SK-N-MC (cell line): Measurements from ENCODE around the gene GCH1.

Experiments
- DNase-seq: peaks from one replicate; pipeline ENCODE4 v3.0.0-alpha.2; 2011; ENCODE audit warnings: low read depth, low spot score
- H3K27ac ChIP-seq: fragments of 200-600 bp; sonication (generic); 2 replicates; pipeline ENCODE4 v1.5.1; 2016; ENCODE audit warnings: mixed run types
- H3K36me3 ChIP-seq: fragments of 200-600 bp; sonication (generic); 2 replicates; pipeline ENCODE4 v1.6.1; 2017; ENCODE audit warnings: antibody characterized with exemption, low read length, mixed read lengths; ENCODE audit not compliant: insufficient read depth
- H3K4me3 ChIP-seq: fragments of 200-600 bp; sonication (generic); 2 replicates; pipeline ENCODE4 v1.5.1; 2016
- H3K9ac ChIP-seq: fragments of 200-600 bp; sonication (generic); 2 replicates; pipeline ENCODE4 v1.8.0; 2017; ENCODE audit warnings: mixed run types, mixed read lengths; ENCODE audit not compliant: insufficient read length
- H3K9me3 ChIP-seq: fragments of 200-600 bp; sonication (generic); 2 replicates; pipeline ENCODE4 v1.6.1; 2017; ENCODE audit warnings: low read depth, mild to moderate bottlenecking, antibody characterized with exemption, low read length, moderate library complexity, mixed read lengths
- EZH2 ChIP-seq: fragments of 200-600 bp; sonication (generic); IDR thresholded peaks from one replicate; pipeline ENCODE4 v1.6.1; 2017; ENCODE audit warnings: antibody characterized with exemption
- FOXP2 ChIP-seq: optimal IDR thresholded peaks from 2 replicates; pipeline ENCODE3; 2011; ENCODE audit warnings: mild to moderate bottlenecking, moderate library complexity; ENCODE audit not compliant: insufficient read depth; ENCODE audit errors: extremely low read length, control extremely low read depth
- POLR2AphosphoS5 ChIP-seq: IDR thresholded peaks from 2 replicates; pipeline ENCODE4 v1.6.1; 2012; ENCODE audit warnings: mild to moderate bottlenecking, low read depth, low read length, borderline replicate concordance

GCH1 gene

DNA sequence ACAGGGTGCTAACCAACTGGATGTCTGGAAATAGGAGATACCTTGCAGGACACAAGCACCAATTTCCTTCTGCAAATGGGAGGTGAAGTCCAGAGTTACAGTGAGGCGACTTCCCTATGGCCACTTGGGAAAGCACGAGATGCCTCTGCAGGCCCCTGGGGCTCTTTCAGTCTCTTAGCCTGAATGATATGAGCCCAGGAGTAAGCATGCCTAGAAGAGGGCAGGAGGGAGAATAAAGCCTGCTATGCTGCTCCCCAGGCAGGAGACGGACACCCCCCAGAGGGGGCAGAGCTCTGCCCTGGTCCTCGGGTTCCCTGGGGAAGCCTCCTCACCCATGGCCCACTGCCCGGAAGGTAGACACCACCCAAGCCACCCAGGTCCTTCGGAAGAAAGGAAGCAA, 105.1 kb downstream of the GCH1 start:
- H3K9ac ChIP-seq = no peak overlapping the region
- TF ChIP-seq FOXP2 (no peak), POLR2AphosphoS5 (no peak), EZH2 (no peak)
- no peak for DNase-seq

DNA sequence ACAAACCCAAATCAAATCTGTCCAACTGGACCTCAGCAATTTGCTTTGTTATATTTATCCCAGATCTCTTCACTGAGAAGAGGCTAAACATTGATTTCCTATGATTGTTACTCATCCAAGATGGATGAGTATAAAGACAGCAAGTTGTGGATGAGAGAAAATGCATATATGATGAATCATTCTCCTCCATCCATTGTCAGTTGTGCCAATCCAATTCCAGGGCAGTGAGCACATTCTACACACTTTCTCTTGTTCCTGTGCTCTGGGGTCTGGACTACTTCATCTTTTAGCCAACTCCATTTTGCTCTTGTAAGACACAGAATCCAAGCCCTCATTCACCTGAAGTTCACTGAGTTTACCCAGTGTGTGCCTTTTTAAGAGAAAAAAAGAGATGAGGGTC, 105.7 kb downstream of the GCH1 start:
- TF ChIP-seq POLR2AphosphoS5 = no peak
- no peak for TF ChIP-seq EZH2
- no peak for TF ChIP-seq FOXP2
- no peak overlapping the region for H3K27ac ChIP-seq
- no peaks in the 10 kb centered on the region for H3K36me3 ChIP-seq
- H3K9ac ChIP-seq = no peak overlapping the region
- H3K4me3 ChIP-seq = no peak overlapping the region
- no peaks in the 10 kb centered on the region for H3K9me3 ChIP-seq
- DNase-seq = no peak

More for the DNA sequence above, 105.1 kb downstream of the GCH1 start:
- no peaks in the 10 kb centered on the region for H3K9me3 ChIP-seq
- H3K4me3 ChIP-seq = no peak overlapping the region
- no peak overlapping the region for H3K27ac ChIP-seq
- no peaks in the 10 kb centered on the region for H3K36me3 ChIP-seq

DNA sequence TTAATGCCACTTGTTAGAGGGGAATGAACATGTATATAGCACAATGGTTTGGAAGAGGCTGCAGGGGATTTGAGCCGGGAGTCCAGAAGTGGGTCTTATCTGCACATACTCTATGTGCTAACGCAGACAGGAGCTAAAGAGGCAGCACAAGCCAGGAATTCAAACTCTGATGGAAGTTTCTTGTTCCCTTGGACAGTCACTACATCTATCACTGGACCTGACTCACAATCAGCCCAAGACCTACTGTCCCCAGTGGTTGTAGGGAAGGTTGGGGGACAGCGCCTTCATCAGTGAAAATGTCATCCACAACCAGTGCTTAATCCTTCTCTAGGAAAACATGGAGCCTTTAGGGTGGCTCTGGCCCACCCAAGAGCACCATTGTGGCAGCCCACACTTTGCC, 107.8 kb downstream of the GCH1 start:
- no peaks in the 10 kb centered on the region for H3K9me3 ChIP-seq
- no peak for DNase-seq
- TF ChIP-seq FOXP2 = no peak
- TF ChIP-seq EZH2 = no peak
- no peak for TF ChIP-seq POLR2AphosphoS5
- H3K27ac ChIP-seq = no peak overlapping the region
- no peak overlapping the region for H3K4me3 ChIP-seq
- no peaks in the 10 kb centered on the region for H3K36me3 ChIP-seq
- H3K9ac ChIP-seq = no peak overlapping the region

DNA sequence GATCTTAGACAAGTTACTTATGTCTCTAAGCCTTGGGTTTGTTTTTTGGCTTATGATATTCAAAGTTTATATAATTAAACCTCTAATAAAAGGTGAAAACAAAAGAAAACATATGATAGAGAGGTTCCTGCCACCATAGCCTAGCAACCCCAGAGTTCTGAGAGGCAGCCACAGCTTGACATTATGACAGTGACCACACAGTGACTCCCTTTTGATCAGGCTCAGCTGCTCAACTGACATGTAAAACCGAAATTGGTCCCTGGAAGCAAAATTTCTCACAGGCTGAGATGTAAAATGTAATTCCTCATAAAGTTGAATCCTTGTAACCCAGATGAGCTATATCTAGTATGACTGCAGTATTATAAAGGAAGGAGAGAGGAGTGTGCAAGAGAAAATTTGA, 108.5 kb downstream of the GCH1 start:
- Histone ChIP-seq H3K9ac (no peak overlapping the region), H3K36me3 (no peaks in the 10 kb centered on the region), H3K9me3 (no peaks in the 10 kb centered on the region), H3K27ac (no peak overlapping the region), H3K4me3 (no peak overlapping the region)
- no peak for DNase-seq
- no peak for TF ChIP-seq EZH2
- no peak for TF ChIP-seq FOXP2
- no peak for TF ChIP-seq POLR2AphosphoS5

DNA sequence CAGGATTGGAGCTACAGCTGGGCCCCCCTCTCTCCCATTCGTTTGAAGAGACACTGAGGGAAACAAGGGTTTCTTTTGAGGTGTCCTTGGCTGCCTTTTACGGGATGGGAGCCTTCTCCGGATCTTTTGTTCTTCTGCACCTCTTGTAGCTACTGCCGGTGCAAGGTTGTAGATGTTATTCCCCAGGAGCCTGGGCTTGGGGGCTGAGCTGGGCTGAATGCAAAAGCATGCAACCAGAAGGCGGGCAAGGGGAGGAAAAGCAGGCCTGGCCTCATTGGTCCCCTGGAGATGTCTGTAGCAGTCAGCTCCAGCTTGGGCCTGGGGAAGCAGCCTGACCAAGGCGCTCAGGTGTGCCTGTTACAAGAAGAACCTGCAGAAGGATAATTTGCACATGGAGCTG, 110.3 kb downstream of the GCH1 start:
- no peak overlapping the region for H3K9ac ChIP-seq
- H3K9me3 ChIP-seq = no peaks in the 10 kb centered on the region
- H3K4me3 ChIP-seq = no peak overlapping the region
- no peak for TF ChIP-seq EZH2
- no peak for TF ChIP-seq FOXP2
- TF ChIP-seq POLR2AphosphoS5 = no peak
- DNase-seq = no peak
- no peak overlapping the region for H3K27ac ChIP-seq
- no peaks in the 10 kb centered on the region for H3K36me3 ChIP-seq
